Neural cell (in vitro differentiated cells): ENCODE data around the gene ATG9B. TPM values are rescaled to one million over a fixed set of nuclear protein-coding genes. Genes with fewer than 3 reads are reported as not detected.

Experiments
- H2AFZ ChIP-seq: fragments of 200-600, 300-800 bp; sonication (generic), shearing (Covaris generic); 2 replicates; pipeline ENCODE4 v1.6.0; 2014; ENCODE audit warnings: low read depth, mild to moderate bottlenecking, antibody characterized with exemption, low read length, moderate library complexity
- H3F3A ChIP-seq: fragments of 200-600 bp; shearing (Covaris generic); 2 replicates; pipeline ENCODE4 v1.6.1; 2016; ENCODE audit warnings: mild to moderate bottlenecking, moderate library complexity, mixed read lengths, antibody characterized with exemption, low read length; ENCODE audit not compliant: insufficient read depth, poor library complexity, severe bottlenecking
- H3K27ac ChIP-seq: fragments of 200-600, 300-800 bp; sonication (generic), shearing (Covaris generic); 2 replicates; pipeline ENCODE4 v1.5.1; 2014; ENCODE audit warnings: mild to moderate bottlenecking, low read length, moderate library complexity
- H3K27me3 ChIP-seq: fragments of 300-800, 200-600 bp; sonication (generic), shearing (Covaris generic); 2 replicates; pipeline ENCODE4 v1.6.0; 2014; ENCODE audit warnings: mild to moderate bottlenecking, low read depth, low read length, moderate library complexity; ENCODE audit not compliant: insufficient read depth
- H3K36me3 ChIP-seq: fragments of 300-800, 200-600 bp; sonication (generic), shearing (Covaris generic); 2 replicates; pipeline ENCODE4 v1.5.1; 2014; ENCODE audit warnings: mild to moderate bottlenecking, antibody characterized with exemption, low read length, moderate library complexity; ENCODE audit not compliant: insufficient read depth
- H3K4me2 ChIP-seq: fragments of 300-800, 200-600 bp; sonication (generic), shearing (Covaris generic); 2 replicates; pipeline ENCODE4 v1.6.0; 2014; ENCODE audit warnings: mild to moderate bottlenecking, low read length
- H3K4me3 ChIP-seq: fragments of 300-800, 200-600 bp; sonication (generic), shearing (Covaris generic); 2 replicates; pipeline ENCODE4 v1.5.1; 2014; ENCODE audit warnings: mild to moderate bottlenecking, low read length, moderate library complexity
- H3K79me2 ChIP-seq: fragments of 200-600 bp; shearing (Covaris generic); replicated peaks from 2 replicates; pipeline ENCODE4 v1.6.0; 2014; ENCODE audit warnings: mild to moderate bottlenecking, low read length, moderate library complexity; ENCODE audit not compliant: insufficient read depth
- H3K9ac ChIP-seq: fragments of 300-800, 200-600 bp; sonication (generic), shearing (Covaris generic); 2 replicates; pipeline ENCODE4 v1.6.1; 2016; ENCODE audit warnings: mild to moderate bottlenecking, low read length, mixed read lengths
- H3K9me2 ChIP-seq: fragments of 200-600 bp; shearing (Covaris generic); 2 replicates; pipeline ENCODE4 v1.6.1; 2016; ENCODE audit warnings: mild to moderate bottlenecking, low read length, mixed read lengths; ENCODE audit not compliant: insufficient read depth
- H3K9me3 ChIP-seq: fragments of 200-600, 300-800 bp; sonication (generic), shearing (Covaris generic); 2 replicates; pipeline ENCODE4 v1.6.1; 2016; ENCODE audit warnings: mild to moderate bottlenecking, mixed run types, low read length, moderate library complexity, mixed read lengths
- H4K20me1 ChIP-seq: fragments of 200-600 bp; shearing (Covaris generic); 2 replicates; pipeline ENCODE4 v1.6.1; 2016; ENCODE audit warnings: mild to moderate bottlenecking, mixed run types; ENCODE audit not compliant: insufficient read depth
- CTCF ChIP-seq: fragments of 450-650 bp; IDR thresholded peaks from 2 replicates; pipeline ENCODE4 v1.5.1; 2014; ENCODE audit warnings: antibody characterized with exemption, mild to moderate bottlenecking, moderate library complexity; ENCODE audit not compliant: poor library complexity, severe bottlenecking
- EP300 ChIP-seq: fragments of 450-650 bp; conservative IDR thresholded peaks from 2 replicates; pipeline ENCODE4 v1.6.1; 2014; ENCODE audit warnings: antibody characterized with exemption, mild to moderate bottlenecking, moderate library complexity; ENCODE audit not compliant: poor library complexity, severe bottlenecking
- EZH2 ChIP-seq: fragments of 200-600, 300-800 bp; shearing (Covaris generic), sonication (generic); IDR thresholded peaks from 2 replicates; pipeline ENCODE4 v1.6.1; 2014; ENCODE audit warnings: antibody characterized with exemption, low read length, borderline replicate concordance, mild to moderate bottlenecking; ENCODE audit not compliant: insufficient read depth, poor library complexity, severe bottlenecking
- MXI1 ChIP-seq: fragments of 450-650 bp; conservative IDR thresholded peaks from 2 replicates; pipeline ENCODE4 v1.6.1; 2014; ENCODE audit warnings: antibody characterized with exemption, mild to moderate bottlenecking; ENCODE audit not compliant: poor library complexity, severe bottlenecking
- POLR2AphosphoS5 ChIP-seq: IDR thresholded peaks from 2 replicates; pipeline ENCODE4 v1.6.1; 2012
- RAD21 ChIP-seq: fragments of 450-650 bp; conservative IDR thresholded peaks from 2 replicates; pipeline ENCODE4 v1.6.1; 2014; ENCODE audit warnings: antibody characterized with exemption, mild to moderate bottlenecking, moderate library complexity
- REST ChIP-seq: IDR thresholded peaks from 2 replicates; pipeline ENCODE4 v1.6.1; 2012; ENCODE audit warnings: borderline replicate concordance
- SMC3 ChIP-seq: fragments of 450-650 bp; conservative IDR thresholded peaks from 2 replicates; pipeline ENCODE4 v1.6.1; 2014; ENCODE audit warnings: antibody characterized with exemption, mild to moderate bottlenecking, moderate library complexity; ENCODE audit not compliant: poor library complexity
- TAF1 ChIP-seq: IDR thresholded peaks from 2 replicates; pipeline ENCODE4 v1.6.1; 2012; ENCODE audit warnings: low read depth
- polyA plus RNA-seq: library from polyadenylated mRNA; depleted of rRNA; stranded (reverse); fragments of >200 nt; gene quantifications from 2 replicates; pipeline ENCODE4 v1.2.3, GENCODE V29; 2014

Gene ATG9B
- polyA plus RNA-seq, 1 donor from 2014 or later, result 1.4 TPM

- no peak overlapping the region for H2AFZ ChIP-seq
- no peaks in the 10 kb centered on the region for H4K20me1 ChIP-seq
- H3F3A ChIP-seq, result no peaks in the 10 kb centered on the region
- H3K9ac ChIP-seq, result no peak overlapping the region
- no peaks in the 10 kb centered on the region for H3K9me2 ChIP-seq
- H3K79me2 ChIP-seq, result peaks cover 33% of the 10 kb centered on the region
- no peak for TF ChIP-seq MXI1
- H3K27ac ChIP-seq, result no peak overlapping the region
- H3K4me2 ChIP-seq, result no peak overlapping the region
- no peaks in the 10 kb centered on the region for H3K36me3 ChIP-seq
- H3K4me3 ChIP-seq, result no peak overlapping the region
- H3K27me3 ChIP-seq, result no peaks in the 10 kb centered on the region
- no peaks in the 10 kb centered on the region for H3K9me3 ChIP-seq
Measured at GRCh38 chr7:150969475-150969874, 54.8 kb downstream of the ATG9B start.

- Histone ChIP-seq H3K79me2 (peaks cover 32% of the 10 kb centered on the region), H3K36me3 (no peaks in the 10 kb centered on the region), H3K4me2 (no peak overlapping the region), H3K4me3 (no peak overlapping the region), H3F3A (no peaks in the 10 kb centered on the region), H3K9me2 (no peaks in the 10 kb centered on the region), H3K27me3 (no peaks in the 10 kb centered on the region), H3K9me3 (no peaks in the 10 kb centered on the region), H4K20me1 (no peaks in the 10 kb centered on the region), H3K27ac (no peak overlapping the region), H3K9ac (no peak overlapping the region), H2AFZ (no peak overlapping the region)
- TF ChIP-seq SMC3 (no peak), CTCF (no peak), MXI1 (no peak), REST (no peak), RAD21 (no peak), TAF1 (no peak), POLR2AphosphoS5 (no peak), EP300 (no peak), EZH2 (no peak)
Measured at GRCh38 chr7:150968734-150969372, 55.4 kb downstream of the ATG9B start.
